HG03575 (cell line): ENCODE data around the gene PPME1.
A peak's percentile ranks its signal among the peaks of the same experiment; 100 is the strongest.
"Not testable (repeated sequence)": the region's sequence is repeated elsewhere in the genome, so short reads cannot be mapped to it uniquely, and the experiment has no call there.

Experiments used
- ATAC-seq: cut with Tn5 transposase; IDR thresholded peaks from one replicate; pipeline ENCODE4 v1.9.1; 2021; ENCODE audit not compliant: unreplicated experiment, insufficient number of reproducible peaks, low FRiP score; ENCODE audit errors: extremely low read depth

PPME1 gene, protein sequence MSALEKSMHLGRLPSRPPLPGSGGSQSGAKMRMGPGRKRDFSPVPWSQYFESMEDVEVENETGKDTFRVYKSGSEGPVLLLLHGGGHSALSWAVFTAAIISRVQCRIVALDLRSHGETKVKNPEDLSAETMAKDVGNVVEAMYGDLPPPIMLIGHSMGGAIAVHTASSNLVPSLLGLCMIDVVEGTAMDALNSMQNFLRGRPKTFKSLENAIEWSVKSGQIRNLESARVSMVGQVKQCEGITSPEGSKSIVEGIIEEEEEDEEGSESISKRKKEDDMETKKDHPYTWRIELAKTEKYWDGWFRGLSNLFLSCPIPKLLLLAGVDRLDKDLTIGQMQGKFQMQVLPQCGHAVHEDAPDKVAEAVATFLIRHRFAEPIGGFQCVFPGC

DNA sequence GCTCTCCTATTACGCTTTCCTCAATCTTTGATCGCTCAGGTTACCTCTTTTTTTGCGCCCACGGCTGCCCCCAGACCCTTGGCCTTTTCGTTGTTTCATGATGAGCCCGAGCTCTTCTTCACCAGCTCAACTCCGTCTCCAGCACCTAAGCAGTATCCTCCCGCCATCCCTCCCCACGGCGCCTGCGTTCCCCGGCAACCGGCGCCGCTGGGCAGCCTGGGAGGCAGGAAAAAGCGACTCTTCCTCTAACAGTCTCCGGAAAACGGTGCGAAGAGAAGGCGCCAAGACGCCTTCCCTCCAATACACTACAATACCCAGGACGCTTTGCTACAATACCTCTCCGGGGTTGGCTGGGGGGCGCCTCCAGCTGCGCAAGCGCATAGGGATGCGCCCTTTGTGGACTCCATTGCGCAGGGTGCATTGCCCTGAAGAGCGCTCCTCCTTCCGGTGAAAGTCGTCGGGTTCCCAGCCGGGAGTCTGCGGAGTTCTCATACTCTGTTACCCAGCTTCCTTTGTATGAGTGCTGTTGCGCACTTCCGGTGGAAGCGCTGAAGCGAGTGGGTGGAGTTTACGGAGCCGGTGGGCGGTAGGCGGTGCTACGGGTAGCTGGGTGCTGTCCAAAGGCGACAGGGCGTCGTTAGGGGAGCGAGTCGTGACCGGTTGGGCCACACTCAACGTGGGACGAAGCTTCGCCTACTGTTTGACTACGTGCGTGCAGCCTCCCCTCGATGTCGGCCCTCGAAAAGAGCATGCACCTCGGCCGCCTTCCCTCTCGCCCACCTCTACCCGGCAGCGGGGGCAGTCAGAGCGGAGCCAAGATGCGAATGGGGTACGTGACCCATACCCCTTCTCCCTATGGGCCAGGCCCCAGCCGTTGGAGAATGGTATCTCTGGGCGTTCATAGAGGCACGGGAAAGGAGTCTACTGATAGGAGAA is at the start of gene PPME1, which contains the start of gene C2CD3:
PPME1 (plus strand) TSS at position 596 of the 936 bp plus-strand sequence; CDS start at position 729, 133 bp downstream.
C2CD3 (minus strand) TSS at position 309 of the 936 bp plus-strand sequence; CDS start at position 99, 210 bp downstream.
- ATAC-seq: peak; percentile 93

- ATAC-seq: no peak
Observed at GRCh38 chr11:74121804-74122203, 49.3 kb upstream of the PPME1 start.

DNA sequence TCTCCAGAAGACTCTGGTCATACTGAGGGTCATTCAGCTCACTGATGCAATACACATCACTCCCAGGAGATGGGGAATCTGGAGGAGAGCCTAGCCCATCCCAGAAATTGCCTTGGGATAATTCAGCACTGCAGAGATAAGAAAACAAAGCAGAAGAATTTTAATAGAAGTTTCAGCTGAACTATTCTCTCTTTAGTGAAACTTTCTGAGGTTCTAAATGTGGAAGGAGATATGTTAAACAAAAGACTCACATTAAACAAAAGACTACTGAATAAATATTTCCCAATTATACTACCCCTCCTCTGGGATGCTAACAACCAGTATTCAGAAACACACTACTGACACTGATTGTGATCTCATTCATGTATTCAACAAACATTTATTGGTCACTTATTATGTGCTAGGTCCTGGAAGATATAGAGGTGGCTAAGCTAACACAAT is 48.1 kb upstream of the PPME1 start:
- no peak for ATAC-seq

GRCh38 chr11:74129121-74129520 is 42.0 kb upstream of the PPME1 start:
- ATAC-seq: not testable (repeated sequence)

DNA sequence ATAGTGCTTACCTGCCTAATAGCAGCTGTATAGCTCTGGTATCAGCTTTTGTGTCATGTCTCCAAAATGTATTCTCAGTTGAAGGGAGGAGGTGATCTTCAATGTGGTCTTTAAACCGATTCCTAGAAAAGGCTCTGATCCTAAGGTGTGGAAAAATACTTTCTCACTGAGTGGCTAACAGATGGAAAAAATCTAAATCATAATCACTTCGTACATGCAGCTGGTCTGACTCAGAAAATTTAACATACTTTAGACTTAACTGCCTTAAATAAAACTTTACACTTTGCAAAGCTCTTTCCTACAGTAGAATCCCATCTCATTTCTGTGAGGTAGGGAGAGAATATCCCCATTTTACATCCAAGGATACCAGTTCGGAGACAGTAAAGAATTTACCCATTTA is 38.3 kb upstream of the PPME1 start:
- no peak for ATAC-seq

DNA sequence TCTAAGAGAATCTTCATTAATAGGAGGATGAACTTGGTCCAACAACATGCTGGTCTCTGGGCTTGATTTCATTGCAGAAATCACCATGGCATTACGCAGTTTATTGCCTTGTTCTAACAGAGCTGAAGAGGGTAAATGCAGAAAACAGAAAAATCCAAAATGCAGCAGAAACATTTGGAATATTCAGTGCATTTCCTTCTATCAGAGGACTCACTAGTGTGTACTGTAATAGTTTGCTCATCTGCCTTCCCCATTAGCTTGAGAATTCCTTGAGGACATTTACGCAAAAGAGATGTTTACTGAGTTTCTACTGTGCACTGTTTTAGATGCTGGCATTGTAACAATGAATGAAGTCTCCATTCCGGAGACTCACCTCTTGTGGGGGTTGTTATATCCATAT is 37.7 kb upstream of the PPME1 start:
- no peak for ATAC-seq

DNA sequence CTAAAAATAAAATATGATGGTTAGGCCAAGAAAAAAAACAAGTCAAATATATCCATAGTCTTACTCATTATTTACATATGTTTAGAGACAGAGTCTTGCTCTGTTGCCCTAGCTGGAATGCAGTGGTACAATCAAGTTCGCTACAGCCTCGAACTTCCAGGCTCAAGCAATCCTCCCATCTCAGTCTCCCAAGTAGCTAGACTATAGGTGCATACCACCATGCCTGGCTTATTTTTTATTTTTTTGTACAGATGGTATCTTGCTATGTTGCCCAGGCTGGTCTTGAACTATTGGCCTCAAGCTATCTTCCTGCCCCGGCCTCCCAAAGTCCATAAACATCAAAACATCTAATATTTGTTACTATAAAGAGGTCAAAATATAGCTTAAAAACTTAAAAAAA is 36.4 kb upstream of the PPME1 start:
- no peak for ATAC-seq

DNA sequence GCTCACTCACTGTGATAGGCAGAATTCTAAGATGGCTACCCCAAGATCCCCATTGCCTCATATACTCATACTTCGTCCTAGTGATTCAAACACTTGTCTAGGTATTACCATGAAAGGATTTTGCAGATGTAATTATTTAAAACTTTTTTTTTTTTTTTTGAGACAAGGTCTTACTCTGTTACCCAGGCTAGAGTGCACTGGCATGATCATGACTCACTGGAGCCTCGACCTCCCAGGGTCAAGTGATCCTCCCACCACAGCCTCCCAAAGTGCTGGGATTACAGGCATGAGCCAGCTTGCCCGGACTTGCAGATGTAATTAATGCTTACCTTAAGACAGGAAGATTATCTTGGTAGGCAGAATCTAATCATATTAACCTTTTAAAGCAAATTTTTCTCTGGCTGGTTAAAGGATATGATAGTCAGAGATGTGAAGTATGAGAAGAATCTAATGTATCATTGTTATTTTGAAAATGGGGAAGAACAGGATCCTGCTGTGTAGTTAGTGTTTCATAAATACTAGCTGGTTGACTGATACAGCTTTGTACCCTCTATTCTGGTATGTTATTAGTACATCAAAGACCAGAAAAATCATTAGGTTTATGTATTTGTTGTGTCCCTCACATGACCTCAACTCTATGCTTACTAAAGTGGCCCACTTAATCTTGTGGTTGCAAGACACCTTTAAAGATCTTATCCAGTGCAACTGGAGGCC is 35.8 kb upstream of the PPME1 start:
- ATAC-seq: no peak

GRCh38 chr11:74138021-74138420 is 33.1 kb upstream of the PPME1 start:
- ATAC-seq: no peak

- no peak for ATAC-seq
Observed at GRCh38 chr11:74138572-74138971, 32.5 kb upstream of the PPME1 start.

GRCh38 chr11:74139151-74139918 is 31.8 kb upstream of the PPME1 start:
- ATAC-seq: no peak

DNA sequence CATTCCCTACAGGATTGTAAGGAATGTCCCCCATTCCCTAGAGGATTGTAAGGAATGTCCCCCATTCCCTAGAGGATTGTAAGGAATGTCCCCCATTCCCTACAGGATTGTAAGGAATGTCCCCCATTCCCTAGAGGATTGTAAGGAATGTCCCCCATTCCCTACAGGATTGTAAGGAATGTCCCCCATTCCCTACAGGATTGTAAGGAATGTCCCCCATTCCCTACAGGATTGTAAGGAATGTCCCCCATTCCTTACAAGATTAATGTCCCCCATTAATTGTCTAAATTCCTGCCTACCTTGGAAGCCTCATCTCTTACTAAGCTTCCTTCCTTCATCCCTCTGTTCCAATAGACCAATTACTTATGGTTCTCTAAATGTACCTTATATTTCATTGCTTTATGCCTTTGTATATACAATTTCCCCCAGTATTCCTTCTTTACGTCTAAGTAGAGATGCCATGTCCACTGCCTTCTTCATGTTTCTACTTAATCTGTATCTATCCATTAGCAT is 31.1 kb upstream of the PPME1 start:
- not testable (repeated sequence) for ATAC-seq

DNA sequence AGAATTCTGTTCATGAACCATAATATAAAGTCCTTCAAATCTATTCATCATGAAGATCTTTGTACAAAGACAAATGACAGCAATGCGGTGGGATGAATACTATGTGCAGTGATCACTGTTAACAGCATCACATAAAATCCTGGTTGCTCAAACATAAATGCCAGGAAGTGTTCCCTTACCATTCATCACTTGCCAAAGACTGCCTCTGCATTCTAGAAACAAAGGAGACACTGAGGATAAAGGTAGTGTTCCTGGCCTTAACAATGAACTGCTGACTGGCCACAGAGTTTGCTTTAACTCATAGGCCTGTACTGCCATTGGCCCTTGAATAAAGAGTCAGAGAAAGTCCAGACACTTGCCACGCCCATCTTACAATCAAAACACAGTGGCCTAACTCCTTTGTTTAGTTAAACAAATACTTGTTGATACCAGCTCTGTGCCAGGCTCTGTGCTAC is 29.8 kb upstream of the PPME1 start:
- no peak for ATAC-seq

- ATAC-seq: no peak
Observed at GRCh38 chr11:74141908-74142307, 29.2 kb upstream of the PPME1 start.

DNA sequence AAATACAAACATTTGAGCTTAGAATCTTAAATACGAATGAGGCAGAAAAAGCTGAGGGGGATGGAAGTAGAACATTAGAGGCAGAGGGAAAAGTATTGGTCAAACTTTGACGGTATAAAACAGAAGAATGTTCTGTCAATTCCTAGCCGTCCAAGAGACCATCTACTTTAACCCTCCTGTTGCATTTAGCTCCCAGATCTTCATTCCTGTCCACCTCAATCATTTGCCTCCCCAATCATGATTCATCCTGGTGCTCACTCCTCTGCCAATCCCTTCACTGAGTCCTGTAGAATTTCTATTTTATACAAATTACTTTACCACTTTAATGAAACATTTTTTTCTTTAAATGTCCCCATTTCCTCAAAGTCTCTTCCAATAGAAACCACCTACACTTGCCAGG is 28.5 kb upstream of the PPME1 start:
- no peak for ATAC-seq

DNA sequence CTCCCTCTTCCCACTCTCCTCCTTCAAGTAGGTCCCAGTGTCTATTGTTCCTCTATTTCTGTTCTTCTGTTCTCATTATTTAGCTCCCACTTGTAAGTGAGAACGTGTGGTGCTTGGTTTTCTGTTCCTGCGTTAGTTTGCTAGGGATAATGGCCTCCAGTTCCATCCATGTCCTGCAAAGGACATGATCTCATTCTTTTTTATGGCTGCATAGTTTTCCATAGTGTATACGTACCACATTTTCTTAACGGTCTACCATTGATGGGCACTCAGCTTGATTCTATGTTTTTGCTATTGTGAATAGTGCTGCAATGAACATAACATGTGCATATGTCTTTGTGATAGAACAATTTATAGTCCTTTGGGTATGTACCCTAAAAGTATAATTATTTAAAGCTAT is 26.5 kb upstream of the PPME1 start:
- no peak for ATAC-seq

GRCh38 chr11:74147199-74147929 is 23.7 kb upstream of the PPME1 start:
- ATAC-seq: no peak

DNA sequence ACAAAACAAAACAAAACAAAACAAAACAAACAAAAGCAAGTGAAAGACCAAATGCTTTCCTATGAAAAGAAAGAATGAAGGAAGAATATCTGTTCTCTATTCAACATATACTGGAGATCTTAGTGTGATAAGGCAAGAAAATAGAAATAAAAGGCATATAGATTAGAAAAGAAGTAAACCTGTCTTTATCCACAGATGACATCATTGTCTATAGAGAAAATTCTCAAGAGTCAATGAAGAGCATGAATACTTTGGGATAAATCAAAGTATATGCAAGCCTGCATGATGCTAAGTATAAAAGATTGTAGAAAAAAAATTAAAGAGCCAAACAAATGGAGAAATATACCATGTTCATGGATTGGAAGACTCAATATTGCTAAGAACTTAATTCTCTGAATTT is 17.9 kb upstream of the PPME1 start:
- no peak for ATAC-seq
